Activated CD4-positive, alpha-beta memory T cell treated with anti-CD3 and anti-CD28 coated beads for 36 hours (primary cell): ENCODE data around the gene SMNDC1. TPM values are rescaled to one million over a fixed set of nuclear protein-coding genes. Genes with fewer than 3 reads are reported as not detected.
"Not testable (repeated sequence)": the region's sequence is repeated elsewhere in the genome, so short reads cannot be mapped to it uniquely, and the experiment has no call there.

Experiments
- CTCF ChIA-PET: fragments of 350-600 bp; sonication (Branson Sonifier 250); formaldehyde crosslinking; loops from one replicate; lab custom pipeline; 2021; ENCODE audit warnings: antibody characterized with exemption, inconsistent platforms; lab: Charles Lee
- POLR2A ChIA-PET: fragments of 350-600 bp; sonication (Branson Sonifier 250); formaldehyde crosslinking; loops from one replicate; lab custom pipeline; 2021; ENCODE audit warnings: antibody characterized with exemption; lab: Charles Lee
- DNase-seq: peaks from one replicate; pipeline ENCODE4 v3.0.0-alpha.2; 2020
- H3K27ac Mint-ChIP-seq: one replicate; pipeline ENCODE4 v1.8.0; 2021; ENCODE audit warnings: mixed read lengths
- H3K27me3 Mint-ChIP-seq: one replicate; pipeline ENCODE4 v1.8.0; 2021; ENCODE audit warnings: mixed read lengths
- H3K36me3 Mint-ChIP-seq: one replicate; pipeline ENCODE4 v1.8.0; 2021; ENCODE audit warnings: mixed read lengths
- H3K4me1 Mint-ChIP-seq: one replicate; pipeline ENCODE4 v1.8.0; 2021; ENCODE audit warnings: low read depth, mixed read lengths
- H3K4me3 Mint-ChIP-seq: one replicate; pipeline ENCODE4 v1.8.0; 2021; ENCODE audit warnings: mild to moderate bottlenecking, mixed read lengths
- H3K9me3 Mint-ChIP-seq: one replicate; pipeline ENCODE4 v1.8.0; 2021; ENCODE audit warnings: mixed read lengths
- intact Hi-C: fragments of 100-400 bp; cut with micrococcal nuclease; formaldehyde crosslinking; loops from one replicate; pipeline ENCODE4 v1.15.1; 2023
- total RNA-seq, 2 experiments: library from RNA; stranded (reverse); gene quantifications; one replicate each; pipeline ENCODE4 v1.2.3, GENCODE V29; 2021

SMNDC1 gene
- total RNA-seq, 2 experiments from 2014 or later = 44.1 to 48.3 TPM

- Mint-ChIP-seq H3K36me3 (no peaks in the 10 kb centered on the region), H3K4me1 (peaks cover 3% of the 10 kb centered on the region), H3K27ac (no peak overlapping the region), H3K27me3 (peaks cover 4% of the 10 kb centered on the region), H3K4me3 (no peak overlapping the region), H3K9me3 (no peaks in the 10 kb centered on the region)
- intact Hi-C loops = no loop called here
- POLR2A ChIA-PET = no interaction called here
- no peak for DNase-seq
- CTCF ChIA-PET = no interaction called here
These were observed 39.2 kb upstream of the SMNDC1 start for GRCh38 chr10:110343947-110344346.

DNA sequence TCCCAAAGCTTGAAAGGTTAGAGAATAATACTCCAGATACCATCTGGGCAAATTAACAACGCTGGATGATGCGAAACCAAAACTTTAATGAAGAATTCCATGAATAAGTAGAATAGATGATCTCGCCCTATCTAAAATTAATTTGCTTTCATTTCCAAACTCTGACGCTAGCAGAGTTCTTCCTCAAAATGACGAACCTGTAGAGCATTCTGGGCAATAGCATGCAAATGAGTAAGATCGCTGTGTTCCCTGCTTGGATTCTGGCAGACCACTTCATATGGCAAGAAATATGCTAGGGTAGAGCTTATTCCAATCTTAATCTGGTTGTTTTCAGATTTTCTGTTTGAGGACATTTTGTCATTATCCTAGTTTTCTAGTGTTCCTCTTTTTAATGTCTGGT is 36.1 kb upstream of the SMNDC1 start:
- ChIA-PET CTCF (interaction anchor here (1.0 kb wide), 1 partner anchor 117 kb away, joined by 3 read pairs; no protein-coding TSS in a partner anchor), POLR2A (no interaction called here)
- intact Hi-C loops = no loop called here
- DNase-seq = no peak
- peaks cover 4% of the 10 kb centered on the region for H3K27me3 Mint-ChIP-seq
- H3K36me3 Mint-ChIP-seq = no peaks in the 10 kb centered on the region
- H3K4me3 Mint-ChIP-seq = no peak overlapping the region
- H3K9me3 Mint-ChIP-seq = no peaks in the 10 kb centered on the region
- no peak overlapping the region for H3K27ac Mint-ChIP-seq
- peaks cover 9% of the 10 kb centered on the region for H3K4me1 Mint-ChIP-seq

DNA sequence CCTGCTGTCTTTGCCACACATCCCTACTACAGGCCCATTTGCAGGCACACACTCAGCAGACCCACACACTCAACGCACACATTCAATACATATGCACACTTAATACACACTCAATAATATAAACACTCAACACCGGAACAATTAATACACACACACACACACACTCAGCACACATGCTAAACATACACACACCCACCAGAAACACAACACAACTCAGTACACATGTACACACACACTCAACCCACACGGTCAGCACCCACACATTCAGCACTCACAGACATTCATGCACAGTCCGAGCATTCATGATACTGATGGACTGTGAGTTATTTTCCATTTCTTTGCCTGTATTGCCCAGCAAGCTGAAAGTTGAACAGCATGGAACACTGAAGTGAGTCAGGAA is 35.4 kb upstream of the SMNDC1 start:
- no peak for DNase-seq

DNA sequence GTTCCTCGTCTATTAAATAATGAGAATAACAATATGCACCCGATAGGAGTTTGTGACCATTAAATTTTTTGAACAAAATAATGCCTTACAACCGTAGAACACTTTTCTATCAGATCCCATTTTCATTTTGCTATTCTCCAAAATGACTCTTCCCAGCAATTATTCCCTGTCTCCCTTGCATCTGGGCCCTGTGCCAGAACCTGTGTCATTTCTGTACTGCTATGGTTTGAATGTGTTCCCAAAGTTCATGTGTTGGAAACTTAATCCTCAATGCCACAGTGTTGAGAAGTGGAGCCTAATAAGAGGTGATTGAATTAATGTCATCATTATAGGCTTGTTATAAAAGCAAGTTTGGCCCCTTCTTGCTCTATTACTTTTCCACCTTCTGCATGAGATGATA is 33.2 kb upstream of the SMNDC1 start:
- no peak overlapping the region for H3K27ac Mint-ChIP-seq
- no peak for DNase-seq
- CTCF ChIA-PET = interaction anchor here (1.0 to 1.4 kb wide), 4 partner anchors 13 to 217 kb away, joined by 3 read pairs; no protein-coding TSS in a partner anchor
- H3K36me3 Mint-ChIP-seq = no peaks in the 10 kb centered on the region
- intact Hi-C loops = no loop called here
- POLR2A ChIA-PET = interaction anchor here (0.5 kb wide), 1 partner anchor 150 kb away, joined by 4 read pairs; no protein-coding TSS in a partner anchor
- H3K27me3 Mint-ChIP-seq = peaks cover 3% of the 10 kb centered on the region
- H3K4me3 Mint-ChIP-seq = no peak overlapping the region
- H3K4me1 Mint-ChIP-seq = peaks cover 16% of the 10 kb centered on the region
- no peaks in the 10 kb centered on the region for H3K9me3 Mint-ChIP-seq

More for the DNA sequence above, 35.4 kb upstream of the SMNDC1 start:
- ChIA-PET CTCF (interaction anchor here (1.0 kb wide), 1 partner anchor 118 kb away, joined by 3 read pairs; no protein-coding TSS in a partner anchor), POLR2A (no interaction called here)
- Mint-ChIP-seq H3K27me3 (peaks cover 4% of the 10 kb centered on the region), H3K9me3 (no peaks in the 10 kb centered on the region), H3K27ac (no peak overlapping the region), H3K36me3 (no peaks in the 10 kb centered on the region), H3K4me1 (peaks cover 16% of the 10 kb centered on the region), H3K4me3 (no peak overlapping the region)
- intact Hi-C loops = no loop called here

DNA sequence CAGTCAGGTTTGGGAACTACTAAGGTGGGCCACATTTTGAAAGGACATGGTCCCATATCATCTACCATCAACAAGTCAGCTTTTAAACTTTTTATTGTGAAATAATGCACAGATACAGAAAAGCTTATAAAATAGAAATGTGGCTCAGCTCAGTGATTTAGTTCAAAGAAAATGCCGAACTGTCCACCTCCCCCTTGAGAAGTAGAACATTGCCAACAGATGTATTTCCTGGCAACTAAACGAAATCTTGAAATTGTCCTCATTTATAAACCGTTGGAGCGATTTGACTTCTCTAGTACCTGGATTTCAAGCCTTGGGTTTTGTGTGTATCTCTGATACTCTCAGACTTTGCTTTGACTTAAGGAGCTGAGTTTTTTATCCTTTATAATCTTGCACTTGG is 32.7 kb upstream of the SMNDC1 start:
- Mint-ChIP-seq H3K4me1 (peaks cover 16% of the 10 kb centered on the region), H3K27ac (no peak overlapping the region), H3K9me3 (no peaks in the 10 kb centered on the region), H3K27me3 (peaks cover 3% of the 10 kb centered on the region), H3K36me3 (no peaks in the 10 kb centered on the region), H3K4me3 (no peak overlapping the region)
- POLR2A ChIA-PET = interaction anchor here (0.5 kb wide), 1 partner anchor 150 kb away, joined by 4 read pairs; no protein-coding TSS in a partner anchor
- no peak for DNase-seq
- intact Hi-C loops = no loop called here
- CTCF ChIA-PET = interaction anchor here (0.7 to 1.4 kb wide), 5 partner anchors 12 to 217 kb away, joined by 3 to 4 read pairs (median 3); no protein-coding TSS in a partner anchor

DNA sequence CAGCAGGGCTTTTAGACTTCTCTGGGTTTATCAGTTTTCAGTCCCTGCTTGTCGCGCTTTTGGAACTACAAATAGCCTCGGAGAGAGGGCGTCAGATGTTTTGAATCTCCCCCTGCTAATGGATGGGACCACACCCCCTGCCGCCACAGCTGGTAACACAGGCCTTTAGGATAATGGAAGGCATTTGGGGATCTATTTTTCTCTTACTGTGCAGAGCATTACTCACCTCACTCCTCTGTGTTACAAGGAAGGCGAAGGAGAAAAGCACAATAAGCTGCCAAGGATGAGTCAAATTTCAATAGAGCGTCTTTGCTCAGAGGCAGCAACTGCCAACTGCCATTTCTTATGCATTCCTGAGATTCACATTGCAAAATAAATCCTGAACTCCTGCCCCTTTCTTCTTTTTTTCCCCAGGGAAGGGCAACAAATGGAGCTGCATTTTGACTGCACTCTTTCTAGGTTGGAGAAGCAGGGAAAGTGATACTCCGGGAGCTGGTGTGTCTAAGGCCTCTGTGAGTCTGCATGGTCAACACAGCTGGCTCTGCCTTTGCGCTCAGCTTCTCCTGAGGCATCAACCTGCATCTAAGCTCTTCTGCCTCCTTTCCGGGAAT is 31.5 kb upstream of the SMNDC1 start:
- Mint-ChIP-seq H3K9me3 (no peaks in the 10 kb centered on the region), H3K36me3 (no peaks in the 10 kb centered on the region), H3K27ac (no peak overlapping the region), H3K4me3 (no peak overlapping the region), H3K4me1 (peaks cover 16% of the 10 kb centered on the region), H3K27me3 (peaks cover 3% of the 10 kb centered on the region)
- ChIA-PET CTCF (interaction anchor here (0.5 to 1.0 kb wide), 3 partner anchors 17 to 122 kb away, joined by 3 to 4 read pairs (median 3); no protein-coding TSS in a partner anchor), POLR2A (no interaction called here)
- intact Hi-C loops = no loop called here
- DNase-seq = no peak

DNA sequence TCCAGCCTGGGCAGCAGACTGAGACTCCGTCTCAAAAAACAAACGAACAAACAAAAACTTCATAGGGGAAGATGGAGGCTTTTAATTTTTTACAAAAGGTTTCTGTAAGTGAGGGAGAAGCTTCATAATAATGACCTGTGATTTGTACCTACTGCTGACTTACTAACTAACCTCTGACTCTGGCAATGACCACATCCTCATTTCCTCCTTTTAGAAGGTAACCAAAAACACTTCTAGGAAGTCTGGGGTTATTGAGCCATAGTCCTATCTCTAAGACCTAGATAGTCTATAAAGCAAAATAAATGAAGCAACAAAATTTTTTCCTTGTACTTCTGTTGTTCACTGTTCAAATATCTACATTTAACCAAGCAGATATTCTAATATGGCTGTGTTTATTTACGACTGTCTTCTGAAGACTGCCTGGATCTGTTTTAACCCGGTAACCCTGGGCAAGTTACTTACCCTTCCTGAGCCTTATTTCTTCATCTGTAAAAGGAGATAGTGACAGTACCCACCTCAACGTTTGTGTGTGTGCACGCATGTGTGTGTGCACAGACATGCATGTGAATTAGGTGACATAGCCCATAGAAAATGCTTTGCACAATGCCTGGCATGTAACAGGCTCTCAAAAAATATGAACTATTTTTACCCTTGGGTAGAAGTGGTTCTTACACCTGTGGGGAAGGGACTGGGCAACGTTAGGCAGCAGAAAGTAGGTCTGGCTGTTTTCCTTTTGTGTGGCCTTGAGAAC is 30.8 kb upstream of the SMNDC1 start:
- no peak overlapping the region for H3K4me3 Mint-ChIP-seq
- intact Hi-C loops = loop anchor here (1.0 kb wide), 2 partner anchors 8 to 18 kb away; no protein-coding TSS in a partner anchor
- ChIA-PET POLR2A (interaction anchor here (1.5 kb wide), 1 partner anchor 163 kb away, joined by 5 read pairs; no protein-coding TSS in a partner anchor), CTCF (no interaction called here)
- no peak for DNase-seq
- H3K27me3 Mint-ChIP-seq = peaks cover 3% of the 10 kb centered on the region
- H3K4me1 Mint-ChIP-seq = peaks cover 16% of the 10 kb centered on the region
- peaks cover 7% of the 10 kb centered on the region for H3K9me3 Mint-ChIP-seq
- H3K36me3 Mint-ChIP-seq = peaks cover 4% of the 10 kb centered on the region
- H3K27ac Mint-ChIP-seq = peak overlapping the region; percentile 40

- peaks cover 16% of the 10 kb centered on the region for H3K9me3 Mint-ChIP-seq
- H3K27me3 Mint-ChIP-seq = no peaks in the 10 kb centered on the region
- CTCF ChIA-PET = interaction anchor here (0.8 to 2.0 kb wide), 3 partner anchors 21 to 213 kb away, joined by 3 to 7 read pairs (median 6); no protein-coding TSS in a partner anchor
- H3K36me3 Mint-ChIP-seq = peaks cover 4% of the 10 kb centered on the region
- POLR2A ChIA-PET = interaction anchor here (1.5 kb wide), 1 partner anchor 164 kb away, joined by 5 read pairs; no protein-coding TSS in a partner anchor
- peaks cover 16% of the 10 kb centered on the region for H3K4me1 Mint-ChIP-seq
- no peak overlapping the region for H3K4me3 Mint-ChIP-seq
- no peak overlapping the region for H3K27ac Mint-ChIP-seq
- intact Hi-C loops = no loop called here
- DNase-seq = no peak
These were observed 29.4 kb upstream of the SMNDC1 start for GRCh38 chr10:110334061-110334656.

- peaks cover 21% of the 10 kb centered on the region for H3K4me1 Mint-ChIP-seq
- DNase-seq, intact Hi-C loops, H3K27ac Mint-ChIP-seq, H3K27me3 Mint-ChIP-seq, H3K36me3 Mint-ChIP-seq, H3K4me3 Mint-ChIP-seq, POLR2A ChIA-PET: not testable (repeated sequence)
- H3K9me3 Mint-ChIP-seq = peaks cover 19% of the 10 kb centered on the region
- CTCF ChIA-PET = interaction anchor here (1.1 kb wide), 1 partner anchor 217 kb away, joined by 5 read pairs; no protein-coding TSS in a partner anchor
These were observed 26.6 kb upstream of the SMNDC1 start for GRCh38 chr10:110331226-110331795.

DNA sequence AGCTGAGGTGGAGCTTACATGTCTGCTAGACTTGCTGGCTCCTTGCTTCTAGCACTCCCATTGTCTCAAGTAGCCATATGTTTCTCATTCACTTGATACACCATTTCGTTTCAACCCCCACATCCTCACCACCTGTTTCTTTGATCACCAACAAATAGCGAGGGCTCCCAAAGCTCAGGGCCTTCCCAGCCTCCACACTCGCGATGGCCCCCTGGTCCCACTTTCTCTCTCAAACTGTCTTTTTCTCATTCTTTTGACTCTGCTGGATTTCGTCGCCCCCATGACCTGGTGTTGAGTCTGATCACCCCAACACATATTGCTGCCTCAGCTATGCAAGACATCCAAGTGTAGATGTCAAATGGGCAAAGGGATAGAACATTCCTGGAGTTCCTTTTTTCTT is 26.0 kb upstream of the SMNDC1 start:
- intact Hi-C loops = no loop called here
- no peak for DNase-seq
- POLR2A ChIA-PET = no interaction called here
- no peak overlapping the region for H3K4me3 Mint-ChIP-seq
- H3K36me3 Mint-ChIP-seq = peaks cover 4% of the 10 kb centered on the region
- H3K27me3 Mint-ChIP-seq = peaks cover 3% of the 10 kb centered on the region
- no peak overlapping the region for H3K27ac Mint-ChIP-seq
- H3K9me3 Mint-ChIP-seq = peaks cover 19% of the 10 kb centered on the region
- peaks cover 22% of the 10 kb centered on the region for H3K4me1 Mint-ChIP-seq
- CTCF ChIA-PET = no interaction called here

DNA sequence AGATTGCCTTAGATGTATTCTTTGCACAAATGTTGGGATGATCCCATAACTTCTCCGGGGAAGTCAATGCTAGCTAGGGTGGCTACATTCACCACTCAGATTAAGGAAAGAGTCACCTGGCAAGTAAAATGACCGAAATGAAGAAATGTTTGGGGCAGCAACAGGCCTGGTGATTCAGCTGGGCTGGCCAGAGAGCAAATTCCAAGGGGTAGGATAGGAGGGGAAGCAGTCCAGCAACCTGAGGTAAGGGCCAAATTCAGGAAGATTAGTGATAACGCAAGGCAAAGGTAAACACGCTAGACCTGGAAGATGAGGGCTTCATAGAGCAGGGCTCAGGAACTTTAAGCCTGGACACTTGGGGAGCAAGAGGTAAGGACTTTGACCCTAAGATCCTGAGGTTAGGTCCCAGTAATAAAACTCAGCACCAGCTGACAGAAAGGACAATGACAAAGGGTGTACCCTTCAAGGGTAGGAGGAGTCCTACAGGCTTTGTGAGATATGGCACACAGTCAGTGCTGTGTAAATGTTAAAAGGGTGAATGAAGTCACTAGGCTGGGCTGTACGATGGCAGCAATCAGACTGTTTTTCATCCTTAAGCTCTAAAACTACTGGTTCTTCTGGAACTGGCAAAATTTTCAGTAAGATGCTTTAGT is 22.7 kb upstream of the SMNDC1 start:
- ChIA-PET CTCF (interaction anchor here (1.1 to 4.1 kb wide), 5 partner anchors 17 to 345 kb away, joined by 3 to 30 read pairs (median 4); no protein-coding TSS in a partner anchor), POLR2A (no interaction called here)
- intact Hi-C loops = loop anchor here (1.0 kb wide), 1 partner anchor 8 kb away; no protein-coding TSS in a partner anchor
- peaks cover 3% of the 10 kb centered on the region for H3K27me3 Mint-ChIP-seq
- DNase-seq = no peak
- no peak overlapping the region for H3K27ac Mint-ChIP-seq
- H3K4me1 Mint-ChIP-seq = peaks cover 41% of the 10 kb centered on the region
- H3K36me3 Mint-ChIP-seq = peaks cover 7% of the 10 kb centered on the region
- no peak overlapping the region for H3K4me3 Mint-ChIP-seq
- peaks cover 23% of the 10 kb centered on the region for H3K9me3 Mint-ChIP-seq
